Loucy (cell line): ENCODE data around the gene PFN4.
"Not testable (repeated sequence)": the region's sequence is repeated elsewhere in the genome, so short reads cannot be mapped to it uniquely, and the experiment has no call there.

Source experiments
- H2AFZ ChIP-seq: fragments of 200-600 bp; sonication (generic); 2 replicates; pipeline ENCODE4 v1.6.0; 2016; ENCODE audit warnings: antibody characterized with exemption, mild to moderate bottlenecking, low read length, moderate library complexity
- H3F3A ChIP-seq: fragments of 200-600 bp; 2 replicates; pipeline ENCODE4 v1.6.0; 2016; ENCODE audit warnings: antibody characterized with exemption, low read depth, mild to moderate bottlenecking
- H3K27me3 ChIP-seq: fragments of 200-600 bp; sonication (generic); 2 replicates; pipeline ENCODE4 v1.6.1; 2014; ENCODE audit warnings: low read length, mild to moderate bottlenecking; ENCODE audit not compliant: insufficient read depth, poor library complexity, severe bottlenecking
- H3K36me3 ChIP-seq: fragments of 200-600 bp; sonication (generic); 2 replicates; pipeline ENCODE4 v1.6.1; 2016; ENCODE audit warnings: low read length; ENCODE audit not compliant: insufficient read depth
- H3K4me1 ChIP-seq: fragments of 200-600 bp; sonication (generic); 2 replicates; pipeline ENCODE4 v1.5.1; 2014; ENCODE audit warnings: low read length, mild to moderate bottlenecking; ENCODE audit not compliant: insufficient read depth, poor library complexity, severe bottlenecking
- H3K4me2 ChIP-seq: fragments of 200-600 bp; sonication (generic); 2 replicates; pipeline ENCODE4 v1.6.0; 2014; ENCODE audit warnings: antibody characterized with exemption, low read length, low read depth, mild to moderate bottlenecking; ENCODE audit not compliant: poor library complexity, severe bottlenecking
- H3K4me3 ChIP-seq: fragments of 200-600 bp; sonication (generic); 2 replicates; pipeline ENCODE4 v1.5.1; 2014; ENCODE audit warnings: low read length, mild to moderate bottlenecking, mixed read lengths; ENCODE audit not compliant: poor library complexity, severe bottlenecking
- H3K79me2 ChIP-seq: fragments of 200-600 bp; sonication (generic); 2 replicates; pipeline ENCODE4 v1.6.1; 2014; ENCODE audit warnings: low read length; ENCODE audit not compliant: insufficient read depth
- H3K9ac ChIP-seq: fragments of 200-600 bp; sonication (generic); 2 replicates; pipeline ENCODE4 v1.6.0; 2014; ENCODE audit warnings: mild to moderate bottlenecking, low read depth, low read length, moderate library complexity; ENCODE audit not compliant: poor library complexity, severe bottlenecking
- H3K9me2 ChIP-seq: fragments of 200-600 bp; sonication (generic); replicated peaks from 2 replicates; pipeline ENCODE4 v1.6.1; 2016; ENCODE audit warnings: low read depth, low read length, mixed read lengths
- H3K9me3 ChIP-seq: fragments of 200-600 bp; sonication (generic); 2 replicates; pipeline ENCODE4 v1.6.1; 2014; ENCODE audit warnings: mild to moderate bottlenecking, antibody characterized with exemption, low read length, low read depth; ENCODE audit not compliant: insufficient read depth
- H4K20me1 ChIP-seq: fragments of 200-600 bp; sonication (generic); 2 replicates; pipeline ENCODE4 v1.6.0; 2014; ENCODE audit warnings: antibody characterized with exemption, low read length, mild to moderate bottlenecking; ENCODE audit not compliant: insufficient read depth, poor library complexity, severe bottlenecking
- CTCF ChIP-seq: fragments of 200-600 bp; sonication (generic); conservative IDR thresholded peaks from 2 replicates; pipeline ENCODE4 v1.5.1; 2014; ENCODE audit warnings: mild to moderate bottlenecking, antibody characterized with exemption, low read length
- EZH2phosphoT487 ChIP-seq: fragments of 200-600 bp; IDR thresholded peaks from 2 replicates; pipeline ENCODE4 v1.6.1; 2018; ENCODE audit warnings: antibody characterized with exemption, mild to moderate bottlenecking, moderate library complexity, borderline replicate concordance

PFN4 gene

GRCh38 chr2:24153478-24153877 lies 30.3 kb upstream of the PFN4 start:
- Histone ChIP-seq H3K27me3 (no peaks in the 10 kb centered on the region), H3K36me3 (no peaks in the 10 kb centered on the region), H3K9me2 (no peaks in the 10 kb centered on the region), H3K4me1 (no peaks in the 10 kb centered on the region), H3K4me2 (no peak overlapping the region), H4K20me1 (no peaks in the 10 kb centered on the region), H3K4me3 (no peak overlapping the region), H3K9ac (no peak overlapping the region), H3K9me3 (no peaks in the 10 kb centered on the region), H2AFZ (no peak overlapping the region), H3F3A (no peaks in the 10 kb centered on the region), H3K79me2 (no peaks in the 10 kb centered on the region)
- TF ChIP-seq EZH2phosphoT487 (no peak), CTCF (no peak)

GRCh38 chr2:24152413-24153197 lies 29.5 kb upstream of the PFN4 start:
- TF ChIP-seq EZH2phosphoT487 (no peak), CTCF (no peak)

GRCh38 chr2:24147364-24147763 lies 24.2 kb upstream of the PFN4 start:
- TF ChIP-seq EZH2phosphoT487 (no peak), CTCF (no peak)
- Histone ChIP-seq H3K4me3 (no peak overlapping the region), H3K79me2 (no peaks in the 10 kb centered on the region), H3K4me1 (no peaks in the 10 kb centered on the region), H3K36me3 (no peaks in the 10 kb centered on the region), H2AFZ (no peak overlapping the region), H3K9me3 (peaks cover 6% of the 10 kb centered on the region; the same call in 1 of the 2 replicates), H3K27me3 (no peaks in the 10 kb centered on the region), H3K4me2 (no peak overlapping the region), H4K20me1 (no peaks in the 10 kb centered on the region), H3K9ac (no peak overlapping the region), H3F3A (no peaks in the 10 kb centered on the region), H3K9me2 (no peaks in the 10 kb centered on the region)

More at GRCh38 chr2:24152413-24153197, 29.5 kb upstream of the PFN4 start:
- Histone ChIP-seq H2AFZ (no peak overlapping the region), H4K20me1 (no peaks in the 10 kb centered on the region), H3K79me2 (no peaks in the 10 kb centered on the region), H3K9me3 (peaks cover 6% of the 10 kb centered on the region; the same call in 1 of the 2 replicates), H3K9ac (no peak overlapping the region), H3K27me3 (no peaks in the 10 kb centered on the region), H3K4me3 (no peak overlapping the region), H3F3A (no peaks in the 10 kb centered on the region), H3K36me3 (no peaks in the 10 kb centered on the region), H3K4me2 (no peak overlapping the region), H3K4me1 (no peaks in the 10 kb centered on the region), H3K9me2 (no peaks in the 10 kb centered on the region)

- not testable (repeated sequence) for H3K36me3 ChIP-seq, H3K79me2 ChIP-seq, H3K27me3 ChIP-seq, H3K4me3 ChIP-seq, H3K4me1 ChIP-seq, H3K9me2 ChIP-seq, H3K9me3 ChIP-seq, H2AFZ ChIP-seq, H3K9ac ChIP-seq, H3K4me2 ChIP-seq, H4K20me1 ChIP-seq, H3F3A ChIP-seq
These were observed 17.2 kb upstream of the PFN4 start for GRCh38 chr2:24140305-24140704.
